GM18868 (cell line): ENCODE results near the gene SCN8A.

Source experiments
- ATAC-seq: cut with Tn5 transposase; IDR thresholded peaks from one replicate; pipeline ENCODE4 v1.9.1; 2021; ENCODE audit warnings: mild to moderate bottlenecking, moderate library complexity; ENCODE audit not compliant: unreplicated experiment

SCN8A gene

DNA sequence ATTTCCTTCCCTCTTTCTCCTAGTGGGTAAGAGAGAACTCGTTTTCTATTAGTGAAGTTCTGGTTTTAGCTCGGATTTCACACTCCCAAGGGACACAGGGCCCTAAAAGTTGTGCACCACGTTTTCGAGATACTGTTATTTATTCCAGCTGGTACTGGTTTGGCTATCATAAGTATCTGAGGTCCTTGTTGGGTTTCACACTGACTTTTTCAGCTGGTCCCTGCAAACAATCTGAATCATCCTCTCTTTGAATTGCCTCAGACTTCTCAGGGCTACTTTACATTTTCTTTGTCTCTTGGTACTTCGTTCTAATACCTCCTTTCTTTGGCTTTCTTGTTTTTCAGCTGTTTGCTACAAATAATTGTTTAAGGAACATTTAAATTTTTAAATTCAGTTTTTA lies 75.7 kb downstream of the SCN8A start:
- ATAC-seq, result no peak

DNA sequence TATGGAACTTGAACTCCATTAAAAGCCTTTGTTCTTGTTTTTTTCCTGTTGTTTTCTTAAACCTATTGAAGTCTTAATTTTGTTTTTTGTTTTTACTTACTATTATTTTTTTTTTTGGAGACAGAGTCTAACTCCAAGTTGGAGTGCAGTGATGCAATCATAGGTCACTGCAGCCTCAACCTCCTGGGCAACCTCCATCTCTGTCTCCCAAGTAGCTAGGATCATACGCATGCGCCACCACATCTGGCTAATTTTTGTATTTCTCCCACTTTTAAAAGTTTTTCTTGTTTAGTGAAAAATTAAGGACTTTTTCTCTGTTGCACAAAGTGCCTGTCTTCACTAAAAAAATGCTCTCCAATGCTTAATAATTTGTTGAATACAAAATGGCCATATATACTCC lies 76.2 kb downstream of the SCN8A start:
- ATAC-seq, result no peak

DNA sequence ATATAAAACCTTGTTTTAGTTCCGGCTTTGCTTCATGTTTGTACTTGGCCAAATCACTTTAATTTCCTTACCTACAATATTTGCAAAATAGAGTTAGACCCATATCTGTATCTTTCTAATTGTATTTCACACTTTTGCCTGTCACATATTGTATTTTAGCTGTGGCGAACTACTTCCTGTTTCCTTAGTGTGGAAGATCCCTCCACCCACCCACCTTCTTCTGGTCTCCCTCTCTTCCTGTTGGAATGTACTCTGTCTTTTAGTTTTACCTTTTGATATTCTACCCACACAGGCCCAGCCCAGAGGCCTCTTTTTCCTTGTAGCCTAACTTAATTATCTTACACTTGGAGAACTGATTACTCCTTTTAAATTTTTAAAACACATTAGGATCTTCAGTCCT lies 78.2 kb downstream of the SCN8A start:
- no peak for ATAC-seq

DNA sequence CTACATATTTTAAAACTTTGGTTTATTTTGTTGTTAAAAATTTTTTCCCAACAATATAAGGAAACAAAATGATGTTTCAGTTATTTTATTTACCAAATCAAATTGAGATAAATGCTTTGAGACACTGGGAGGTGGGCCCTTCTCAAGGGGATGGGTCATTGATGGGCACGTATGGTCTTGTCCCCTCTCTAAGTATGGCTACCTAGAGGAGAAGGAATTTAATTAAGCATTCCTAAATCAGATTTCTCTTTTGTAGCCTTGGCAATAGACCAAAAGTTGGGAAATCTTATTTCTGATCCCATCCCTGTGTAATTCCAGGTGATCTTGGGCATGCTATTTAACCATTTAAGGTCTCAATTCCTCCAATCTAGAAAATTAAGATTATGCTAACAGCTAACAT lies 79.0 kb downstream of the SCN8A start:
- no peak for ATAC-seq

DNA sequence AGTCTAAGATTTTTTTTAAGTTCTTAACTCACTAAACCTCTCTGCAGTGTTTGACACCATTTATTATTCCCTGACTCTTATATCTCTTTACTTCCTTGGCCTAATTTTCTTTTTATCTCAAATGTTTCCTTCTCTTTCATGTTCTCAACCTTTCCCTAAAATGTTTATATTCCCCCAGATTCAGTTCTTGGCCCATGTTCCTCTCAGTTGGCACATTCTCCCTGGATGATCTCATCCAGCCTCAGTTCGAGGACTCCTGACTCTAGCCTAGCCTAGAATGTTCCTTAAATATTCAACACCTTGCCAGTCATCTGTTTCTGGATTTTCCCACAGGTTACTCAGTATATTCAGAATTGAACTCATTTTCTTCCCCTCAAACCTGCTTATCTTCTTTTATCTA lies 81.3 kb downstream of the SCN8A start:
- no peak for ATAC-seq

DNA sequence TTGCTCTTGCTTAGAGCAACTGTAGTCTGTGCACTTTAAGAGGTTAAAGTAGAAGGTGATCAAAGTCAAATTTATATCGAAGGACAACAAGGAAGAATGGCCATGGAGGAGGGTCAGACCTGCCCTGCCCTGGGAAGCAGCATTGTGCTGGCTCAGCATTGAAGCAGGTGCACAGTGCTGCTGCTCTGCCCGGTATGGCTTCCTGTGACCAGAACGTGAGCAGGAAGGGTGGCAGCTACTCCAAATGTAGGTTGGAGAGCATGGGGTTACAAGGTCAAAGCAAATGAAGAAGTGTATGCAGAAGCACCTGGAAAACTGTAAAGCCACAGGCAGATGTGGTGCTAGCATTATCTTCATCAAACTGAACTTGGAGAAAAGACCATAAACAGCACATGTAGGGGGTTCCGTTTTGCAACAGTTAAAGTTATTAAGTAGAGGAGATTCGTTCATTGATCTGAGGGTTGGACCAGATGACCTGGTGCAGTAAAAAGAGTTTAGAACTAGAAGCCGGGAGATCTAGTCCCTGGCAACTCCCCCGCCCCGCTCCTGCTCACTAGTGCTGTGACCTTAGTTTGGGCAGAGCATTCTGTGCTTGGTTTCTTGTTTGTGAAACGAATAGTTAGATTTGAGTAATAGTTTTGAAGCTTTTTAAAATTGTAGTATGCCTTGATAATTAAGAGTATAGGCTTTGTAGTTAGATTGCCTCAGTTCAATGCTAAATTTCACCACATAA lies 84.2 kb downstream of the SCN8A start:
- ATAC-seq, result no peak

DNA sequence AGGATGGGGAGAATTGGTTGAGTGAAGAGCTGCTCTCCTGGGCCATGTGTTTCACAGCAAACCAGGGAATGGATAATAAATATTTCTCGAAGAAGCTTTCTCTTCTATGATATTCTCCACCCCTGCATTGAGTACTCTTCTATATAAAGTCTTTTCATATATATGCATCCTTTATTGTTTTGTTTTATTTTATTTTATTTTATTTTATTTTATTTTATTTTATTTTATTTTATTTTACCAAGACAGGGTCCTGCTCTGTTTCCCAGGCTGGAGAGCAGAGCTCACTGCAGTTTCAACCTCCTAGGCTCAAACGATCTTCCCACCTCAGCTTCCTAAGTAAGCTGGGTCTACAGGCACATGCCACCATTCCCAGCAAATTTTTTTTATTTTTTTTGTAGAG lies 85.8 kb downstream of the SCN8A start:
- ATAC-seq, result no peak

DNA sequence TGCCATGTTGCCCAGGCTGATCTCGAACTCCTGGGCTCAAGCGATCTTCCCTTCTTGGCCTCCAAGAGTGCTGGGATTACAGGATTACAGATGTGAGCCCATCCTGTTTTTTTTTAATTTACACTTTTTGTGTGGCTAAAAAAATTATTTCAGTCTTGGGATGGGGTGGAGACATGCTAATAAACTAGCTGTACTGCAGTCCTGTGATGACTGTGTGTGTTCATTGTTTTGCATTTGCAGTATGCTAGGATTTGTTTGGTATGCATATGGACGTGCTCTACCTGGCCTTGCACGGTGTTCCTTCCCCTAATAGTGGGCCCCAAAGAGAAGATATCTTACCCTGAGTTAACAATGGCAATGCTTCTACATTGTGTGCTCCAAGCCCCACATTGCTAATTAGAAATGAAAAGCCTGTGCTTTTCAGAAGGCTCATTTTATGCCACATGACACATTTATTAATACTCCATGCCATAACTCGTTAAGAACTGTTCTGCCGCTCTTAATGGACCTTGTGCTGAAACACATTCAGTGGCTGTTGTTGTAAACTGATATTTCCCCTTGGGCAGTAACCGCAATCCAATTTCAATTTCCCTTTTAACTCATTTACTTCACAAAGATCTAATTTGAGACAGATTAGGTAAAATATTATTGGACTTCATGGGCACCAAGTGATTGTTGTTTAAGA lies 86.4 kb downstream of the SCN8A start:
- ATAC-seq, result no peak

DNA sequence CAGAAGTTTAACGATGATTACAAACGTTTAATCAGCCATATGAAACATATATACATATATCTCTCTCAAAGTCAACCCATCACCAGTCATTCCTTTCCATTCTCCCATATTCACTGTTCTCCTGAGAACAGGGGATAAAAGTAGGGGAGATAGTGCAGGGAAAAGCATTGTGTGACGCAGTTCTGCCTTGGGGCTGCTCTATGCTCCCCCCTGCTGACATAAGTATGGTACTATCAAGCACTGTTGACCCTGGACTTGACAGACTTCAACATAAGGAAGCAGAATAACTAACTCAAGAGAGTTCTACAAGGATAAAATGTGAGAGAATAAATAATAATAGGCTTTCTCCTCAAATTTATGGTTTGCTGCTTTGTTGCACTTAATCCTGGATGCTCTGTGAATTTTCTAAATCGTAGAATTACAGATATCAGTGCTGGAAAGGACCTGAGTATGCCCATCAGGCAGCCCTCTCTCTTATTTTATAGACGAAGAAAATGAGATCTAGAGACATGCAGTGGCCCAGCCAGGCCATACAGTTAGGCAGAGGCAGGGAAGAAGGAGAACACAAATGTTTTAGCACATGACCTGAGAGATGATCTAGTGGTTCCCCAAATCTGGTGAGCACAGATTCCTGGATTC lies 87.2 kb downstream of the SCN8A start:
- no peak for ATAC-seq

DNA sequence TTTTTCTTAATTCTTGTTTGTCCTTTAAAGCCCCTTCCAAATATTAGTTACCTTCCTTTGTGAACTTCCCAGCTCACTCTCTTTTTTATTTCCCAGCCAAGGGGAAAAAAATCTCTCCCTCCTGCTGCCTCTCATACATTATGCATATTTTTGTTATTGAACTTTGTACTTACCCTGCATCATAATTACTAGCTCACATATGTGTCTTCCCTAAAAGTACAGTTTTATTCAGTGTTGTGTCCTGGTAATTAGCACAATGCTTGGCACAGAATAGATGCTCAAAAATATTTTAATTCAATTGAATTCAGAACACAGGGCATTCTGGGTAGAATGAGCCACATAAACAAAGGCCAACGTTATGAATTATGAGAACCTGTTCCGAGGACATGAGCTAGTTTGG lies 91.9 kb downstream of the SCN8A start:
- no peak for ATAC-seq

DNA sequence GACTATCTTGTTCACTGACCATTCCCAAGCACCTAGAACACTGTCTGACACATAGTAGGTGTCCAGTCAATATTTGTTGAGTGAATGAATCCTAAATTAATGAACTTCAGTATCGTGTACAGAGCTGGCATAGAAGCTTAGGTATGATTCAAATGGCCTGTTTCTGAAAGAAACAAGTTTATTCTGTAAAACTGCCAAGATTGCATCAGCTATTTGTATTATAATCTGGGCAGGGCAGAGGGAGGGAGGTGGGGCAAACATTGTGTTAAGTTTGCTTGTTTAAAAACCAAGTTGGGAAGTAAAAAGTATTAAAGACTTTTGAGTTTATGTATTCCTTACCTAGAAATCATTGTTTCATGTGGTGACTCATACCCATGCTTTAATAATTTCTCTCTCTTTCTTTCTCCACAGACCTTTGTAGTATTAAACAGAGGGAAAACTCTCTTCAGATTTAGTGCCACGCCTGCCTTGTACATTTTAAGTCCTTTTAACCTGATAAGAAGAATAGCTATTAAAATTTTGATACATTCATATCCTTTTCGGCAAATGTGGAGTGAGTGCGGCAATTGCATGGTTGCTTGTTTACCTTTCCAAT lies 92.8 kb downstream of the SCN8A start:
- ATAC-seq, result no peak

DNA sequence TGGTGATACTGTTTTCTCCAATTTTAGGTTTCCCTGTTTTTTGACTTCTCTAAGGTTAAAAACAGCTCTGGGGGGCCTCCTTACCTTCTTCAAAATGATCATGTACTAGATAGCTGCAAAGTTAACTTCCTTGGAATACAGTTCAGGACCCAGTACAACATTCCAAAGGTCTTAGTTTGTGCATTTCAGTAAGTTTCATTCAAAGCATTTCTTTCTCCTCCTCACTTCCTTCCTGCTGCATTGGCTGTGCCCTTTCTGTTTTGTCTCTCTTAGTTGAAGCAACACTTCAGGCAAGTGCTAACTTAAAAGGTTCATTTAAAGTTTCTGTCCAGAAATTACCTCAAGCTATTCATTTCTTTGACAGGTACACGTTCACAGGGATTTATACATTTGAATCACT lies 95.7 kb downstream of the SCN8A start:
- no peak for ATAC-seq

DNA sequence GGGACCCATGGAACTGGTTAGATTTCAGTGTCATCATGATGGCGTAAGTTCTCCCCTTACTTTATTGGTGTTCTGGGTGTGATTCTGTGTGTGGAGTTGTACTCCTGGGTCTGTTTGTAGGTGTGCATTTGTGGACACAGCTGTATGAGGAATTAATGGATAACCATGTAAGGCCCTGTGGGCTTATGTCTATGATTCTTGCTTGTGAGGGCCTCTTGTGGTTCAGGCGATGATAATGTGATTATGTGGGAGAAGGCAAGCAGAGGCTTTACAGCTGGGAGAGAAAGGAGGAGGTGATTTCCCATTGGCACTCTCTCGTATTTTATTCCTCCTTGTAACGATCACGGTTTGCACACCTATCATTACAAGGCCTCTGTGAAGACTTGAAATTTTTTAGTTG lies 96.1 kb downstream of the SCN8A start:
- no peak for ATAC-seq

DNA sequence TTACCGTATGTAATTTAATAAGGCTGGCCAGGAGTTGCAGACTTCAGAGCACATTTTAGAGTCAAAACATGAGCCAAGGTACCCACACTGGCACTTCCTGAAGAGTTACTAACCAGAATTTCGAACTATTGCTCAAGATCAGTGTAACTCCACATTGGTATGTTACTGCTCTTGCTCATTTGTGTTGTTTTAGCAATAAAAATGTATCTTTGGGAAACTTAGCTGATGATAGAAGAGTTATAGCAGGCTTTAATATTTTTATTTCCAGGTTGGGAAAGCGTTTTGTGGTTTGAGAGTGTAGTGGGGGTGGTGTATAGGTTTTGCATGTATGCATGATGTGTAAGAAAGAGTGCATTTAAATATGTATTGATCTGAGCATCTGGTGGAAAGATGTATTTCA lies 96.6 kb downstream of the SCN8A start:
- no peak for ATAC-seq

DNA sequence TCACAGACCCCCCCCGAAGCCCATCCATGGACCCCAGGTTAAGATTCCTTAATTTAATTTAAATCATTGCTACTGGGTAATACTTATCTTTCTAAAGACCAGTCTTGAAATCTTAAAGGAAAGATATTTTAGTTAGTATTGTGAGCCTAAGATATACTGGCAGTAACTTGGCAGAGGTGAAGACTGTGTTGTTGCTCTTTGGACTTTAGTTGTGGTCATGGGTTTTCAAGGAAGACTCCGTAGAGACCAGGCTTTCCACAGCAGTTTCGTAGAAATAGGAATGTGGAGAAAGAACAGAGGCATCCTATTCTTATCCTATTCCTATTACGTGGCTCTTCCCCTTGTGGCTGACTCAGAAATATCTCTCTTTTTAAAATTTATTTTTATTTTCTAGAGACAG lies 99.0 kb downstream of the SCN8A start:
- no peak for ATAC-seq

DNA sequence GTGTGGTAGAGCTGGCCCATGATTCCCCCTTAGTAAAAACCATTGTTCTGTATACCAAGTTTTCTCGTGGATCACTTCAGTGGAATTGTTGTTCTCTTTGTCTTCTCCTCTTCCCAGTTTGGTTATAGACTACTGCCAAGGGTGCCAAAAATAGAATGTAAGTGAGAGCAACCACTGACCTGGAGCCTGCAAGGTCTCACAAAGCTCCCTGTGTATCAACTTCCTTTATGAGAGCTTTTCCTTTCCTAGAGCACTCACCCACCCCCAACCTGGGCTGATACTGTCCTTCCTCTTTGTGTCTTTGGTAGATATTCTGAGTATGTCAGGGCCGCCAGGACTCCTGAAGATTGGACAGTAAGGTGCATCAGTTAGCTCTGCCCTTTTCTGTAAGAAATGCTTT lies 101.0 kb downstream of the SCN8A start:
- ATAC-seq, result no peak

DNA sequence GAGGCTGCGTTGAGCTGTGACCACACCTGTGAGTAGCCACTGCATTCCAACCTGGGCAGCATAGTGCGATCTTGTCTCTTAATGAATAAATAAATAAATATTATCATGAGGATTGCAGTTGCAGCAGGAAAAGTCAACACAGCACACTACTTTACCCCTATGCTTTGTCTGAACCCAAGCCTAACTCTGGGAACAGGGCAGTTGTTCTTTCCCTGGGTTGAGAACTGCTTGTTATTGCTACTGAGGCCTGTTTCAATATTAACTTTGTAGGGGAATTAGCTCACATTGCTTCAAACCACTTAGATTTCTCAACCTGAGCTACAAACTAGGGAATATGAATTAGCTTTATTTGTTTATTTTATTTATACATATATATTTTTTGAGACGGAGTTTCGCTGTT lies 102.5 kb downstream of the SCN8A start:
- ATAC-seq, result no peak

DNA sequence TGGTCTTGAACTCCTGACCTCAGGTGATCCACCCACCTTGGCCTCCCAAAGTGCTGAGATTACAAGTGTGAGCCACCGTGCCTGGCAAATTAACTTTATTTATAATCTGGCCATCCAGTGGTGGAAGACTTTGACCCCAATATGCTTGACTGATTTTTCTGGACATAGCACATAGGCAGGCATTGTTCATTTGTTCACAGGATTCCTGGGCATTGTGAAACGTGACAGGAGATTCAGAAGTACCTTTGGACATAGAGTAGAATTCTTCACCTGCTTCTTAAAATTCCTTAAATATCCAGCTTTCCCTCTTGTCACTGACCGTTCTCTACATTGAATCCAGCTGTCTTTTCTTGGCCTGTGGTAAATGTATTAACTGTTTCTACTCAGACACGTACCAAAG lies 103.1 kb downstream of the SCN8A start:
- ATAC-seq, result no peak

DNA sequence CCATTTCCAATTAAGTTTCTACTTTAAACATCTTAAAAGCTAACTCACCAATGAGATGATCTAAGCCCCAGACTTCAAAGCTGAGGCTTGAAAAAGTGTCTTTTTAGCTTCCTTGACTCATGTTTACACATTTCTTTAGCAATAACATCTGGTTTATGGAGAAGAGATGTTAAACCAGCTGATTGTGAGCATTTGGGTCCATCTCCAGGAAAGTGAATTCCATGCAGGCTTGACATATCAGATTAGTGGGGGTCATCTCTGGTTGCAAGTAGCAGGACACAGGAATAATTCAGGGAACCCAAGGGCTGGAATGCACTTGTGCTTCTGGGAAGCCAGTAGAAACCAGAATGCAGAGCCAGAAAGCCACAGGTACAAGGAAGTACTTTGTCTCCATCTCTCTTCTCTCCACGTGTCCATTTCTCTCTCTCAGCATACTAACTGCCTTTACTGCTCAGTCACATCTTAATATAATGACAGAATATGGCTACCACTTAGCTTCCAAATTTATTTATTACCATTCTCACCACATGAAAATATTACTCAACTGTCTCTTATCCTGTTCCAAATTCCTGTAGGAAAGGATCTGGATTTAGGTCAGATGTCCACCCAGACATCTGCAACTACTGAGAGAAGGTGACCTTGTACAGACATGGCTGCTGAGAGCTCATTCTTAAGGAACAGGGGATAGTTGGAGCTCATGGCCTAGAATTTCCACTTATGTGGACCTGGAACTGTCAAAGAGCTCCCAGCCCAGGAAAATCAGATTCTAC lies 104.4 kb downstream of the SCN8A start:
- no peak for ATAC-seq

DNA sequence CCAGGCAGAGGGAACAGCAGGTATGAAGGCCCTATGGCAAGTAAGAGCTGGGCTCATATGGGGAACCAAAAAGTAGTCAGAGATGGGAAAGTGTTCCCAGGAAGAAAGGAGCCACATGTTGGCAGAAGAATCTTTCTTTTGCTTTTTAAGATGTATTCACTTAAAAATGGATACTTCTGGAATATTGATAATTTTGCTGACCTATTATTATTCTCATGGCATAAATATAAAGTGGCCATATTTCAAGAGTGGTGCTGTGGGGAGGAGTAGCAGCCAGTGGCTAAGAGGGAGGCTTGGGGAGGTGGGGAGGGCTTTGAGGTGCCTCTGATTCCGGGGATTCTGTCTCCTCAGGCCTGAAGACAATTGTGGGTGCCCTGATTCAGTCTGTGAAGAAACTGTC lies 108.2 kb downstream of the SCN8A start:
- ATAC-seq, result no peak

DNA sequence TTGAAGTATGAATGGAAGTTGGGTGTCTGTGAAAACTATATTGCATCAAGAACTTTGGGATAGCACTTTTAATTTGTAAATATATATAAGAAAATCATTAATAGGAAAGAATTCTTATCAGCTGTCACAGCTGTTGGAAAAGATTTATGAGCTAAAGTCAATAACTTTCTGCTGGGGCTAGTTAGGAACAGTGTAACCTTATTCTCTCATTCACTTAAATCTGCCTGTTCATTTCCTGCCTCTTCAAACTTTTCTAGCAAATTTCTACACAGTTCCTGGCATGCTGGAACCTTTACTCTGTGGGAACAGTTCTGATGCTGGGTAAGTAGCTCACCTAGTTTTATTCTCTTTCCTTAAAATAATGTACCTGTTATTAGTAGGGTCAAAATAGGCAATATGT lies 109.9 kb downstream of the SCN8A start:
- ATAC-seq, result no peak
